ENCODE results near the gene ZNF467. TPM values are rescaled to one million over a fixed set of nuclear protein-coding genes. Genes with fewer than 3 reads are reported as not detected.

ZNF467 gene
- total and polyA plus RNA-seq, 2 of the 8 experiments (the other 6 are each of a cell fraction or from before 2014, with no cell fraction given) = 0.50 to 0.51 TPM

DNA sequence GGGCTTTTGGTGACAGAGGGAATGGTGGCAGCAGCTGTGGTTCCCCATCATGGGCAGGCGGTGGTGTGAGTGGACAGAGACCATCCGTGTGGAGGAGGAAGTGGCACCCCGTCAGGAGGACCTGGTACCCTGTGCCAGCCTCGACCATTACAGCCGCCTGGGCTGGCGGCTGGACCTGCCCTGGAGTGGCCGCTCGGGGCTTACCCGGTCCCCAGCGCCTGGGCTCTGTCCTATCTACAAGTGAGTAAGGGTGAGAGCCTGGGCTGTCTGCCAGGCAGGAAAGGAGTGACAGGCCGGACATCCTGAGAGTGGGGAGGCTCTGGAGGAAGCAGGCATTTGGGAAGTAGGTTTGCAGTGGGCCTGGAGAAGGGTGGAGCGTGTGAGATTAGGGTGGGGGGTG lies 2.9 kb upstream of the ZNF467 start (continued):
- TF ChIP-seq SUZ12 (IDR thresholded peaks at IDR 0.05; ENCODE audit: low read length) (no peak), KDM5A (IDR thresholded peaks at IDR 0.05; ENCODE audit: low read length) (no peak), EZH2 (IDR thresholded peaks at IDR 0.05; ENCODE audit: low read depth, low read length, severe bottlenecking) (no peak), HDAC6 (IDR thresholded peaks at IDR 0.05; ENCODE audit: low read depth, low read length) (no peak)

Data from H1 (cell line).